ENCODE results near the gene XRN1. TPM values are rescaled to one million over a fixed set of nuclear protein-coding genes. Genes with fewer than 3 reads are reported as not detected.
"Not testable (repeated sequence)": the region's sequence is repeated elsewhere in the genome, so short reads cannot be mapped to it uniquely, and the experiment has no call there.

The XRN1 gene
- polyA plus RNA-seq, 1 donor: 18.8 TPM

GRCh38 chr3:142337994-142338393, 109.8 kb downstream of the XRN1 start:
- no peak for DNase-seq (ENCODE audit: low read depth)

- no peak for DNase-seq (ENCODE audit: low read depth)
These were observed 115.4 kb downstream of the XRN1 start for GRCh38 chr3:142332390-142332789.

- not testable (repeated sequence) for DNase-seq (ENCODE audit: low read depth)
These were observed 123.4 kb downstream of the XRN1 start for GRCh38 chr3:142324275-142324953.

GRCh38 chr3:142319912-142320311, 127.9 kb downstream of the XRN1 start:
- no peak for DNase-seq (ENCODE audit: low read depth)

- DNase-seq (ENCODE audit: low read depth): no peak
These were observed 128.7 kb downstream of the XRN1 start for GRCh38 chr3:142319094-142319493.

- DNase-seq (ENCODE audit: low read depth): no peak
These were observed 129.5 kb downstream of the XRN1 start for GRCh38 chr3:142318331-142318730.

- not testable (repeated sequence) for DNase-seq (ENCODE audit: low read depth)
These were observed 131.9 kb downstream of the XRN1 start for GRCh38 chr3:142315978-142316388.

- DNase-seq (ENCODE audit: low read depth): no peak
These were observed 132.8 kb downstream of the XRN1 start for GRCh38 chr3:142315083-142315482.

GRCh38 chr3:142310439-142310838, 137.4 kb downstream of the XRN1 start:
- no peak for DNase-seq (ENCODE audit: low read depth)

- DNase-seq (ENCODE audit: low read depth): not testable (repeated sequence)
These were observed 145.0 kb downstream of the XRN1 start for GRCh38 chr3:142302847-142303246.

GRCh38 chr3:142298626-142299025, 149.2 kb downstream of the XRN1 start:
- DNase-seq (ENCODE audit: low read depth): no peak

GRCh38 chr3:142296507-142296906, 151.3 kb downstream of the XRN1 start:
- no peak for DNase-seq (ENCODE audit: low read depth)

GRCh38 chr3:142287866-142288638, 159.8 kb downstream of the XRN1 start:
- DNase-seq (ENCODE audit: low read depth): no peak

GRCh38 chr3:142285083-142285517, 162.7 kb downstream of the XRN1 start:
- DNase-seq (ENCODE audit: low read depth): no peak

GRCh38 chr3:142282503-142282902, 165.3 kb downstream of the XRN1 start:
- DNase-seq (ENCODE audit: low read depth): no peak

- DNase-seq (ENCODE audit: low read depth): no peak
These were observed 166.4 kb downstream of the XRN1 start for GRCh38 chr3:142281474-142281873.

GRCh38 chr3:142279965-142280590, 167.8 kb downstream of the XRN1 start:
- DNase-seq (ENCODE audit: low read depth): peak; percentile 31

GRCh38 chr3:142278451-142278850, 169.4 kb downstream of the XRN1 start:
- DNase-seq (ENCODE audit: low read depth): no peak

GRCh38 chr3:142276781-142277180, 171.1 kb downstream of the XRN1 start:
- DNase-seq (ENCODE audit: low read depth): no peak

- DNase-seq (ENCODE audit: low read depth): no peak
These were observed 172.0 kb downstream of the XRN1 start for GRCh38 chr3:142275856-142276255.

GRCh38 chr3:142274908-142275307, 172.9 kb downstream of the XRN1 start:
- DNase-seq (ENCODE audit: low read depth): no peak

- DNase-seq (ENCODE audit: low read depth): no peak
These were observed 174.3 kb downstream of the XRN1 start for GRCh38 chr3:142273501-142273900.
